IPS DF 4.7 (cell line): Measurements from ENCODE around the gene FARS2.

Experiments used
- DNase-seq: peaks from one replicate; pipeline ENCODE4 v3.0.0-alpha.2; 2013; ENCODE audit warnings: low spot score; ENCODE audit errors: extremely low read depth

FARS2 gene

GRCh38 chr6:5318617-5319272 lies 57.4 kb downstream of the FARS2 start:
- DNase-seq: no peak

DNA sequence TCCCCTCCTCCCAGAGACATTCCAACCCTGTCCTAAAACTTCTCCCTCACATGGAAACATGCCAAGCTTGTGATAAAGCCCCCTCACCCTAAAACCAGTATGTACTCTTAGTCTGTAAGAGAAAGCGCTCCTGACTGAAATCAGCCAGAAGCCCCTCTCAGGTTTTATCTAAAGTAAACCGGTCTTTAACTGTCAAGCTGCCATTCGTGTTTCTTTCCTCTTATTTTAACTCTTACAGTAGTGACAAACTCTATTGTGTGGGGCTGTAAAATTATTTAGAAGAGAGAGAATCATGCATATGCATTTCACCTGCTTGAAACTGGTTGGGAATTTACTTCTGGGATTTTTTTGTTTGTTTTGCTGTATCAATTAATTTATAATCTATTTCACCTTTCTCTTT lies 62.7 kb downstream of the FARS2 start:
- no peak for DNase-seq

- DNase-seq: no peak
Measured at GRCh38 chr6:5325173-5325572, 63.9 kb downstream of the FARS2 start.

DNA sequence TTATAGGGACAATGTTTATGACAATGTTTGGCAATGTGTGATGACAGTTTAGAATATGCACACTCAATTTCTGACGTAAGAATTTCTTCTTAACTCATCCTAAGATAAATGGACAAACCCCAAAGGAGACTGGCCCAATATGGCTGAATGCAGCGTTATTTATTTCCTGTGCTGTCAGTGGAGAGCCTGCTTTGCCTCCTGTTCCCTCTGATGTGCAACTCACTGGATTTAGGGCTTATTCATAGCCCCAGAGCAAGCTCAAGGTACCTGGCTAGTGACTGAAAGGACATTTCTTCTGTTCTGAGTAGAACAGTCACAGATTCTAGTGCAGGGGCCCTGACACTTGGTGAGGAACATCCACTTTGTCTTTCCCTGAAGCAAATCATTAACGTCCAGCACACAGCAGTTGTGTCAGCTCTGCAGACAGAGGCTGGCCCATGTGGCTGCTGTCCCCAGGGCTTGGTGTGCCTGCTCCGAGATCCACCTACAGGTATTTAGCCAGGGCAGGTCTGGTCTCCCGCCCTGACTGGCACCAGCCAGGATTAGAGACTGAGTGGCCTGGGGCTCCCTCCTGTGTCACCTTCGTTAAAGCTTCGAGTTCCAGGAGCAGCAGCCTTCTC lies 64.8 kb downstream of the FARS2 start:
- no peak for DNase-seq

- DNase-seq: no peak
Measured at GRCh38 chr6:5328800-5329199, 67.5 kb downstream of the FARS2 start.

DNA sequence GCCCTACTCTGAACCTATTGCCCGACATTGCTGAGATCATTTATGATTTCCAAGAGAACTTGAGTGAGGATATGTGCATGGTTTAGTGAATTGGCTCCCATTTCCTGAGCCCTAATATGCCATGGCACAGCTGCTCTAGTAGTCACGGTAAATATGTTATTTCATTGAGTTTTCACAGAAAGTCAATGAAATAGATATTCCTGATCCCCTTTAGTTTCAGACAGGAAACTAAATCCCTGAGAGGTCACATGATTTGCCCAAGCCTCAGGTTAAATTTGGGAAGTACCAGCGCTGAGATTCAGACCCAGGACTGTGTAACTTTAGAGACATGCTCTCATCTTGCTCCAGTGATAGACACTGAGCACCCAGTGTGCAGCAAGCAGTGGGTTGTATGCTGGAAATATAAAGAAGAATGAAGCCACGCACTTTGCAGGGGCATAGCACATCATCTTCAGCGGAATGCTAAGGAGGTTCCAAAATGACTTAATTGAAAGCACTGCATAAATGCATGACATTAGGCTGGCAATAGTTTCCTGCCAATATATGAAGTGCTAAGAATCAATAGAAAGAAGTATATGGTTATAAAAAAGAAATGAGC lies 70.6 kb downstream of the FARS2 start:
- no peak for DNase-seq

DNA sequence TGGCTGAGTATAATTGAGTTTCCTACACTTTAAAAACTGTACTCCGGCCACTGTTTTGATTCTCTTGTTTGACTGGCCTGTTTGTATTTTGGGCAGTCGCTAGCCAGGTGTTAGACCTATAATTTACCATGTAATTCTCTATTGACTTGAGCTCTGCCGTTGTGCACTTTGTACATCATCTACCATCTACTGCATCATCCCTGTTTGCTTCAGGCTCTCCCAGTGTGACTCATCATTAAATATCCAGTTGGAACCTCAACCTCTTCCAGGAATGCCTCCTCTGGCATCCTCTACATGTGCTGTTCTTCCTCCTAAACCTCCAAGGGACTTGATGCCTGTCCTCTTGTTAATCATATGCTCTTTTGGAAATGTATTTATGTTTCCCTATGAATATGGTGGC lies 72.3 kb downstream of the FARS2 start:
- DNase-seq: no peak

DNA sequence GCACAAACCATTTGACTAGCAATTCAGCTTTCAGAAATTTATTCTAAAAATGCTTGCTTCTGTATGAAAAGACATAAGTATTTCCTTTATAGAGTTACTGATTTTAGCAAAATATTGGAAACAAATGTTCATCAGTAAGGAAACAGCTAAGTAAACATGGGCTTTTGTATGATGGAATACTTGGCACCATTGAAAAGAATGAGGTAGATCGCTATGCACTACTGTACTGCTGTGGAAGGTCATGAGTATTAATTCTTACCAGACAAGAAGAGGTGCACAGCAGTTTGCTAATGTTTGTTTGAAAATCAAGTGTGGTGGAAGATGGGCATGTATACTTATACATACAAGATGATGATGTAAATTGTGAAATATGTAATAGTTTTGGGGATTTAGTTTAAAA lies 73.0 kb downstream of the FARS2 start:
- DNase-seq: no peak

DNA sequence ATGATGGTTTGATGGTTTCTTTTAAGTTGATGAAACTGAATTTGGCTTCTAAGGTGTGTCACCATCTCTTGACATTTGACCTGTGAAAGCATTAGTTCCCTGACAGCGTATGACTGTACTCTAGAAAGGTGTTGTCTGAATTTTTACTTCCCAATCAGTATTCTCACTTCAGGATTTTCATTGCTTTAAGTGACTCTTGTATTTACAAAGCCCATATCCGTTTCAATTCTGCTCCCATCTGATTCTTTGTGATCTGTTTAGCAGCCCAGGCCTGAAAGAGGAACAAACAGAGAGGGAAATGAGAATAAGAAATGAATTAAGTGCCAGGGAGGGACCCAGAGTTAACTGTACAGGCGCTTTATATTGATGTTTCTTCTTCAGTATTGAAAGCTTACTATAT lies 73.7 kb downstream of the FARS2 start:
- no peak for DNase-seq

DNA sequence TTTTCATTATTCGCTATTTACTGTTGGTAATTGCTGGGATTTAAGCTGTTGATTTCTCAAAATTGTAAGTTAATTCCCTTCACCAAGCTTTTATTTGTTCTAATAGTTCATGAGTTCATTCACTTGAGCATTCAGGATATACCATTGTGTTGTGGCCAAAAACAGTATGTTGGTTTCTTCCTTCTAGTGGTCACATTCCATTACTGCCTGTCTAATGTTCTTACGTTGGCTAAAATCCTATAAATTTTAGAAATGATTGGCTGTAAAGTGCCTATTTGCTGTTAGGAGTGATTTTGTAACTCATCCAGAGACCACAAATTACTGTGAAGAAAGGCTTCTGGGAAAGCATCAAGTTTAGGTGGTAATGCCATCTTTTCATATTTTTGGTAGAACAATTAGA lies 76.3 kb downstream of the FARS2 start:
- DNase-seq: no peak

DNA sequence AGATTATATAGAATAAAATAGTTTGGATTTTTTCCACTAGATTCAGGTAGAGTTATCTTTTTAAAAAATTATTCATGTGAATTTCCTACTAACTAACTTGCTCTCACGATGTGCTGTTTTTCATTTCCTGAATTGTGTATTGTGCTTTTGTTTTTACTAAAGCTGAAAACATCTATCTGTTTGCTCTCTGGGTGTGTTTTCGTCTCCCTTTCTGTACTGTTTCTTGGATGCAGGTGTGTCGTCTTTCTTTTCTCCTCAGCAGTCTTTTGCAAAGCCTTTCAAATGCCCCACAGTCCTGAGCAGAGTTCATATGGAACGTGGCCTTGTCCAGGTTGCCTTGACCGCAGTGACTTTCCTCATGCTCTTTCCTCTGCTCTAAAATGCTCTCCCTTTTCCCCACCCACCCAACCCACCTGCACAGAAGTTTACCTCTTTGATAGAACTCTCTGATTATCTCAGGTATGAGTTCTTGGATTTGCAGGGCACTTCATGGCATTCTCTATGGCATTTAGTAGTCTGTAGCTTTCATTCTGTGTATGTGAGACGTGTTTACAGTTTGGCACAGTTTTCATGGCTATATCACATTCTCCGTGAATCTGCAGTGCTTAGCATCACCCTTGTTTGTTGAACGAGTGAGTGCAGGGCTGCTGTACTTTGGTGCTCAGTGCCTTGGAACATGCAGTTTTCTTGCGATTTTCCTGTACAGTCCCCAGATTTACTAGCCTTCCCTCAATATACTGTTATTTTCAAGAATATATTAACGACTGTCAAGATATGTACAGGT lies 77.1 kb downstream of the FARS2 start:
- no peak for DNase-seq

DNA sequence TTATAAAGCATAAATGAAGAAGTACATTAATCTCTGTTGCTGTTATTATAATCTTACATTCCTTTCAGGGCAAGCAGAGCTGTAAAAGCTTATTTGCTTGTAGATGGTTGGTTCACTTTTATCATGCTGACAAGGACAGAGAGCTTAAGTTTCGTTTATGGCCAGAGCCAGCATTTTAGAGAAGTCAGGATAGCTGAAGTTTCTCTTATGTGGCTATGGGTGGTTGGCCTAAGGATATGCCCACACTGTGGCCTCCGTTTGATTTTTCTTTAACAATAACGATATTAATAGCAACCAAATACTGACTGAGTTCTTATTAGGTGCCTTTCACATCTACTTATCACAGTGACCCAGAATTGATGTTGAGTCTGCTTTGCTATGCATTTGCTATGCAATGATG lies 78.5 kb downstream of the FARS2 start:
- DNase-seq: no peak

- no peak for DNase-seq
Measured at GRCh38 chr6:5341845-5342244, 80.5 kb downstream of the FARS2 start.

DNA sequence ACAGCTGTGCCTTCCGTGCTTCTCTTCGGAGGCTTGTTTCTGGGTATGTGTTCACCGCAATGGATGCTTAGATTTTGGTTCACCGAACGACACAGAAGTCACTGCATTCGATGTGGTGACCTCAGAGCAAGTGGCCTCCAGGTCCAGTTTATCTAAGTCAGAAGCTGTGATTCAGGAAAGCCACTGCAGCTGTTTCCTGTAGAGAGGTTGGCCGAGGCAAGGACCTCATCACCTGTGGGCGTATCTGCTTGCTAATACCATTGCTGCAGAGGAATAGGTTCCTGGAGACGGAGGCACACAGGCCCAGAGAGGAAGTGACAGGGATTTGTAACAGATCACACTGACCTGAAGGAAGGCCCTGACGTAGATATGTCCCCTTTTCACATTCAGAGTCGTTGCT lies 82.7 kb downstream of the FARS2 start:
- DNase-seq: no peak

- DNase-seq: no peak
Measured at GRCh38 chr6:5345324-5345723, 84.0 kb downstream of the FARS2 start.

DNA sequence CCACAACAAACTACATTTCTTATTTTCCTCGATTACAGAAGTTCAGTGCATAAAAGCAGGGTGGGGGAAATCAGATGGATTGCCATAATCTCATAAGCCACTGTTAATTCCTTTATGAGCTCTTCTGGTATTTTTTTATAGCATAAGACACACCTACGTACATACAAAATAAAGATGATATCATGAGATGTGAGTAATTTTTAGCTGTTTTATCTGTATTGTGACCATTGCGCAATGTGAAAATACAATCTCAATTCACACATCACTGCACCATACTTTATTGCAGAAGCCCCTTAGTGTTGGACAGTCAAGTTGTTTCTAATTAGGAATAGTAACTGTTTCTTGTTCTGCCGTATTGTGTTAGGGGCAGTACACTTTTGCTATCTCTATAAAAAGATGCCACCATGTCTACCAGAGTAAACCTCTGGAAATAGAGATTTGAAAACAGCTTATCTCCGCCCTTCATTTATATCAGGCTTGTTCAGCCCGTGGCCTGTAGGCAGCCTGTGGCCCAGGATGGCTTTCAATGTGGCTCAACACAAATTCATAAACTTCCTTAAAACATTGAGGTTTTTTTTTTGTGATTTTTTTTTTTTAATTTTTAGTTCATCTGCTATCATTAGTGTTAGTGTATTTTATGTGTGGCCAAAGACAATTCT lies 90.4 kb downstream of the FARS2 start:
- no peak for DNase-seq

DNA sequence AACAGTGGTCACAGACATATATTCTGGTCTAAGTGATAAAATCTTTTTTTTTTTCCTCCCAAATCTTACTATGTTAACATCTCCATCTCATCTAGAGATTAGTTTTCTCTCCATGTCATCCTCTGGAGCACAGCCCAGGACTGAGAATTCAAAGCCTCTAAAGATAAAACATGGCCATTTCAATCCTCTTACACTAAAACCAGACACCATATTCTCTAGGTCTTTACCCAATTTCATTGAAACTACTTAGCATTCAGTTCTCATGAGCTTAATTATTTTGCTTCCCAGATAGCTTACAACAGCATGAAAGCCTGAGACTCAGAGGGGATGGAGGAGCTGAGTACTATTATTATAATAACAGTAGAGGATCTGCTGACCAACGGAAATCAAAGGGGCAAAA lies 92.7 kb downstream of the FARS2 start:
- DNase-seq: no peak

DNA sequence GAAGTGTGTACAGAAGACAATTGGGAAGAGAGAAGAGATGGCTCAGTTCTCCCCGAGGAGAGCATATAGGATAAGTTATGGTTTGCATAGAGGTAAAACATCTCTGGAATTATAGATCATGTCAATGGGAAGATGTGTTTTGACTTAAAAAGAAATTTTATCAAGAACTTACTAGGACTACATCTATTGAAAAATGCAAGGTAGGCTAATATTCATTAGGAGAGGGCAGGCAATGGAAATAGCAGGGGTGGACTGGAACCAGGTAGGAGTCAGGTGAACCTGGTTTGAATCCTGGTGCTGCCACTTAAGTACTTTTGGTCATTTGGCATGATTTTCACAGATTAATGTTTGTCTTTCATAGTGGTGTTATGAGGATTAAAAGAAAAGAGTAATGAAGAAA lies 96.2 kb downstream of the FARS2 start:
- no peak for DNase-seq

- DNase-seq: no peak
Measured at GRCh38 chr6:5359417-5359816, 98.1 kb downstream of the FARS2 start.

DNA sequence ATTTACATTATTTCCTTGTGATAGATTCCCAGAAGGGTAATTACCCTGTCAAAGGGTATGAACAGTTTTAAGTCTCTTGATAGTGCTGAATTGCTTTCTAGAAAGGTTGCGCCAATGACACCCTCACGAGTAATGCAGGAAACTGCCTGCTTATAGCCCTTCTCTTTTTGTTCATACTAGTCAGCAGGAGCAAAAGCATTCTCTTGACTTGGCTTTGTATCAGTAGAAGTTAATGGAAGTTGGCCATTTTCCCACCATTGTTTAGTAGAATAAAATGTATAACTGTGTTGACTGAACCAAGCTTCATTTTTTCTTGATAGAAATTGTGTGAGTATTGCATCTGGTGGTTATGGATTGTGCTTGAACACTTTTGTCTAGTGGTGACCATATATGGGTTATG lies 100.1 kb downstream of the FARS2 start:
- no peak for DNase-seq

GRCh38 chr6:5365436-5366195 lies 104.3 kb downstream of the FARS2 start:
- no peak for DNase-seq
